HL-60 (cell line): ENCODE data around the gene NANOG.
"Not testable (repeated sequence)": the region's sequence is repeated elsewhere in the genome, so short reads cannot be mapped to it uniquely, and the experiment has no call there.

Source experiments
- CTCF ChIP-seq: IDR thresholded peaks from one replicate; pipeline ENCODE4 v1.5.1; 2011; ENCODE audit warnings: low read length, control low read depth, inconsistent platforms; ENCODE audit not compliant: insufficient read depth
- GABPA ChIP-seq: IDR thresholded peaks from 2 replicates; pipeline ENCODE4 v1.6.1; 2012; ENCODE audit warnings: low read depth
- POLR2AphosphoS5 ChIP-seq: IDR thresholded peaks from 2 replicates; pipeline ENCODE4 v1.6.1; 2012; ENCODE audit warnings: low read depth
- SPI1 ChIP-seq: IDR thresholded peaks from 2 replicates; pipeline ENCODE4 v1.6.1; 2012; ENCODE audit warnings: low read depth, mild to moderate bottlenecking, borderline replicate concordance
- TF ChIP-seq, protein P1 (sequence below): IDR thresholded peaks from 2 replicates; pipeline ENCODE4 v1.6.1; 2012; ENCODE audit warnings: low read depth; ENCODE audit not compliant: insufficient replicate concordance

DNA sequence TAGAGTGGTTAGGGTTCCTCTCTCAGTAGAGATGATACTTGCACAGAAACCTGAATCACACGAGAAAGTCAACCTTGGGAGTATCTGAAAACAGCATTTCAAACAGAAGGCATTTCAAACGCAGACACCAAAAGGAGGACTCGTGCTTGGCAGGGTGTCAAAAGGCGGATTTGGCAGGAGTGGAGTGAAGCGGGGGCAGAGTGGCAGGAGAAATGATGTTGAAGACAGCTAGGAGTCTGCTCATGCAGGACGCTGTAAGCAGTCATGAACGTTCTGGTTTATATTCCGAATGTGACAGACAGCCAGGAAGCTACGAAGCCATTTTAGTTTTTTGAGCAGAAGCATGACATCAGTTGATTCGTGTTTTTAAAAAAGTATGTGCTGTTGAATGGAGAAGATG, 50.0 kb downstream of the NANOG start:
- TF ChIP-seq, protein P1, sequence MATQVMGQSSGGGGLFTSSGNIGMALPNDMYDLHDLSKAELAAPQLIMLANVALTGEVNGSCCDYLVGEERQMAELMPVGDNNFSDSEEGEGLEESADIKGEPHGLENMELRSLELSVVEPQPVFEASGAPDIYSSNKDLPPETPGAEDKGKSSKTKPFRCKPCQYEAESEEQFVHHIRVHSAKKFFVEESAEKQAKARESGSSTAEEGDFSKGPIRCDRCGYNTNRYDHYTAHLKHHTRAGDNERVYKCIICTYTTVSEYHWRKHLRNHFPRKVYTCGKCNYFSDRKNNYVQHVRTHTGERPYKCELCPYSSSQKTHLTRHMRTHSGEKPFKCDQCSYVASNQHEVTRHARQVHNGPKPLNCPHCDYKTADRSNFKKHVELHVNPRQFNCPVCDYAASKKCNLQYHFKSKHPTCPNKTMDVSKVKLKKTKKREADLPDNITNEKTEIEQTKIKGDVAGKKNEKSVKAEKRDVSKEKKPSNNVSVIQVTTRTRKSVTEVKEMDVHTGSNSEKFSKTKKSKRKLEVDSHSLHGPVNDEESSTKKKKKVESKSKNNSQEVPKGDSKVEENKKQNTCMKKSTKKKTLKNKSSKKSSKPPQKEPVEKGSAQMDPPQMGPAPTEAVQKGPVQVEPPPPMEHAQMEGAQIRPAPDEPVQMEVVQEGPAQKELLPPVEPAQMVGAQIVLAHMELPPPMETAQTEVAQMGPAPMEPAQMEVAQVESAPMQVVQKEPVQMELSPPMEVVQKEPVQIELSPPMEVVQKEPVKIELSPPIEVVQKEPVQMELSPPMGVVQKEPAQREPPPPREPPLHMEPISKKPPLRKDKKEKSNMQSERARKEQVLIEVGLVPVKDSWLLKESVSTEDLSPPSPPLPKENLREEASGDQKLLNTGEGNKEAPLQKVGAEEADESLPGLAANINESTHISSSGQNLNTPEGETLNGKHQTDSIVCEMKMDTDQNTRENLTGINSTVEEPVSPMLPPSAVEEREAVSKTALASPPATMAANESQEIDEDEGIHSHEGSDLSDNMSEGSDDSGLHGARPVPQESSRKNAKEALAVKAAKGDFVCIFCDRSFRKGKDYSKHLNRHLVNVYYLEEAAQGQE: not testable (repeated sequence)
- TF ChIP-seq CTCF, SPI1, GABPA, POLR2AphosphoS5: not testable (repeated sequence)
